Measurements from ENCODE around the gene TBK1. TPM values are rescaled to one million over a fixed set of nuclear protein-coding genes. Genes with fewer than 3 reads are reported as not detected.

The TBK1 gene
- total RNA-seq, 2 experiments from 2014 or later, result 14.0 to 15.5 TPM

DNA sequence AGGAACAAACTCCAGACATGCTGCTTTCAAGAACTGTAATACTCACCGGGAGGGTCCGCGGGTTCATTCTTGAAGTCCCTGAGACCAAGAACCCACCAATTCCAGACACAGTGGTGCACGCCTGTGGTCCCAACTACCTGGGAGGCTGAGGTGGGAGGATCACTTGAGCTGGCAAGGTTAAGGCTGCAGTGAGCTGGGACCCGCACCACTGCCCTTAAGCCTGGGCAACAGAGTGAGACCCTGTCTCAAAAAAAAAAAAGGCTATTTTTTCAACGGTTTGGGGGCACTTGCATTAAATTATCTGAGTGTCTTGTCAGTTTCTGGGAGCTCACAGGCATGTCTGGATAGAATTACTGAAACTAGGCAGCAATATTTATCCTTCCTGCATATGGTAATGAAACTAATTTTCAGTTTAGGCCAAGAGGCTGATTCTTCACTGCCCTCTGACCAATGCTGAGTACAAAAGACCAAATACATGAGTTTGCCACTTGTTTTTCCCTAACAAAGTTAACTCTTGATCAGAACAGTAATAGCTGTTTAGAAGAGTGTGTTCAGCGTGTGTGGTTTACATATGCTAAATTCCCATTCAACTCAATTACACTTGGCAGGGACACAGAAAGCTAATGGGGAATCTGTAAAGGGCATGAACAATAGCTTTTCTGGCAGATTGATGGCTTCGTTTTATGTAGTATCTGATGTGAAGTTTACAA is 92.6 kb downstream of the TBK1 start:
- peaks cover 3% of the 10 kb centered on the region for H3K4me1 Mint-ChIP-seq (ENCODE audit: low read depth)
- no peaks in the 10 kb centered on the region for H3K9me3 Mint-ChIP-seq
- no peak for ATAC-seq
- no peak overlapping the region for H3K27ac Mint-ChIP-seq
- intact Hi-C loops (cut with micrococcal nuclease), result no loop called here
- ChIA-PET POLR2A (no interaction called here), CTCF (interaction anchor here (1.0 to 1.5 kb wide), 5 partner anchors 133 to 257 kb away, joined by 3 to 7 read pairs (median 4); no protein-coding TSS in a partner anchor)
- TF ChIP-seq, protein P1, sequence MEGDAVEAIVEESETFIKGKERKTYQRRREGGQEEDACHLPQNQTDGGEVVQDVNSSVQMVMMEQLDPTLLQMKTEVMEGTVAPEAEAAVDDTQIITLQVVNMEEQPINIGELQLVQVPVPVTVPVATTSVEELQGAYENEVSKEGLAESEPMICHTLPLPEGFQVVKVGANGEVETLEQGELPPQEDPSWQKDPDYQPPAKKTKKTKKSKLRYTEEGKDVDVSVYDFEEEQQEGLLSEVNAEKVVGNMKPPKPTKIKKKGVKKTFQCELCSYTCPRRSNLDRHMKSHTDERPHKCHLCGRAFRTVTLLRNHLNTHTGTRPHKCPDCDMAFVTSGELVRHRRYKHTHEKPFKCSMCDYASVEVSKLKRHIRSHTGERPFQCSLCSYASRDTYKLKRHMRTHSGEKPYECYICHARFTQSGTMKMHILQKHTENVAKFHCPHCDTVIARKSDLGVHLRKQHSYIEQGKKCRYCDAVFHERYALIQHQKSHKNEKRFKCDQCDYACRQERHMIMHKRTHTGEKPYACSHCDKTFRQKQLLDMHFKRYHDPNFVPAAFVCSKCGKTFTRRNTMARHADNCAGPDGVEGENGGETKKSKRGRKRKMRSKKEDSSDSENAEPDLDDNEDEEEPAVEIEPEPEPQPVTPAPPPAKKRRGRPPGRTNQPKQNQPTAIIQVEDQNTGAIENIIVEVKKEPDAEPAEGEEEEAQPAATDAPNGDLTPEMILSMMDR (IDR thresholded peaks at IDR 0.05), result no peak
- H3K4me3 Mint-ChIP-seq, result no peak overlapping the region
- DNase-seq, result no peak
- no peaks in the 10 kb centered on the region for H3K27me3 Mint-ChIP-seq
- no peaks in the 10 kb centered on the region for H3K36me3 Mint-ChIP-seq (ENCODE audit: low read depth)

DNA sequence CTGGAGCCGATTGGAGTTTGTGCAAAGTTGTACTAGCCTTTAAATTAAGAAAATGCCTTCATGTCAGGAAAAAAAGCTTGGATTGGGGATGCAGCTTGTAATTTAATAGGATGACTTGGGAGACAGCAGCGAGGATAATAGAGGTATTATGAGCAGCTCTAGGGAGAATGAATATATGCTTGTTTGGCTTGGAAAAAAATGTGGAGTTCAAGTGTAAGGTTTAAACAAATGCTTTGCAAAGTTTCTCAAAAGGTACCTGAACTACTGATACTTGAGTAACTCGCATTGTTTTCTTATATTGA is 93.1 kb downstream of the TBK1 start:
- no peaks in the 10 kb centered on the region for H3K9me3 Mint-ChIP-seq
- no peak overlapping the region for H3K4me3 Mint-ChIP-seq
- no peaks in the 10 kb centered on the region for H3K36me3 Mint-ChIP-seq (ENCODE audit: low read depth)
- H3K27me3 Mint-ChIP-seq, result no peaks in the 10 kb centered on the region
- CTCF ChIA-PET, result interaction anchor here (1.0 to 1.5 kb wide), 4 partner anchors 133 to 257 kb away, joined by 3 to 7 read pairs (median 4); no protein-coding TSS in a partner anchor
- intact Hi-C loops (cut with micrococcal nuclease), result no loop called here
- ATAC-seq (no peak), DNase-seq (no peak)
- TF ChIP-seq, protein P1 (IDR thresholded peaks at IDR 0.05), result no peak
- POLR2A ChIA-PET, result no interaction called here
- no peak overlapping the region for H3K27ac Mint-ChIP-seq
- H3K4me1 Mint-ChIP-seq (ENCODE audit: low read depth), result peaks cover 3% of the 10 kb centered on the region

DNA sequence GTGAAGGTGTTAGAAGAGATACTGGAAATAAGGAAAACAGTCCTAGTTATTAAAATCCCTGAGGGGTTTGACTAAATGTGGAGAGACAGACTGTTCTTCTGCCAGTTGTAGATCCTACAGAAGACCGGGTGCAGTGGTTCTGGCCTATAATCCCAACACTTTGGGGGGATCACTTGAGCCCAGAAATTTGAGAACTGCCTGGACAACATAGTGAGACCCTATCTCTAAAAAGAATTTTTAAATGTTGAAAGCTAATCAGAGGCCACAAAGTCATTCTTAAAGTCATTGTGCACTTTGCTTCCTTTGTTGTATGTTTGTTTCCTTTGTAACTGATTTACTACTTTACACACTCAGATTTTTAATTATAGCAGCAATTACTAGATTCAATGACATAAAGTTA is 97.2 kb downstream of the TBK1 start:
- DNase-seq (no peak), ATAC-seq (no peak)
- POLR2A ChIA-PET, result interaction anchor here (0.7 to 1.1 kb wide), 4 partner anchors 95 to 152 kb away, joined by 3 read pairs; no protein-coding TSS in a partner anchor
- H3K9me3 Mint-ChIP-seq, result no peaks in the 10 kb centered on the region
- TF ChIP-seq, protein P1 (IDR thresholded peaks at IDR 0.05), result no peak
- peaks cover 3% of the 10 kb centered on the region for H3K4me1 Mint-ChIP-seq (ENCODE audit: low read depth)
- H3K4me3 Mint-ChIP-seq, result no peak overlapping the region
- no peaks in the 10 kb centered on the region for H3K36me3 Mint-ChIP-seq (ENCODE audit: low read depth)
- no peak overlapping the region for H3K27ac Mint-ChIP-seq
- CTCF ChIA-PET, result interaction anchor here (0.6 to 5.0 kb wide), 56 partner anchors 9 to 252 kb away, joined by 3 to 141 read pairs (median 5); partner anchors contain the start of genes GNS and RASSF3
- H3K27me3 Mint-ChIP-seq, result no peaks in the 10 kb centered on the region
- intact Hi-C loops (cut with micrococcal nuclease), result loop anchor here (1.0 kb wide), 1 partner anchor 149 kb away; no protein-coding TSS in a partner anchor

GRCh38 chr12:64550755-64551154 is 98.8 kb downstream of the TBK1 start:
- intact Hi-C loops (cut with micrococcal nuclease), result no loop called here
- peaks cover 3% of the 10 kb centered on the region for H3K4me1 Mint-ChIP-seq (ENCODE audit: low read depth)
- no peak overlapping the region for H3K4me3 Mint-ChIP-seq

GRCh38 chr12:64551676-64552075 is 99.8 kb downstream of the TBK1 start:
- intact Hi-C loops (cut with micrococcal nuclease), result no loop called here
- CTCF ChIA-PET, result interaction anchor here (0.6 to 5.0 kb wide), 3 partner anchors 79 to 244 kb away, joined by 3 to 141 read pairs (median 5); no protein-coding TSS in a partner anchor
- TF ChIP-seq, protein P1 (IDR thresholded peaks at IDR 0.05), result no peak
- ATAC-seq, result no peak
- Mint-ChIP-seq H3K4me1 (ENCODE audit: low read depth) (peaks cover 3% of the 10 kb centered on the region), H3K27ac (no peak overlapping the region), H3K9me3 (no peaks in the 10 kb centered on the region), H3K4me3 (no peak overlapping the region), H3K27me3 (no peaks in the 10 kb centered on the region), H3K36me3 (ENCODE audit: low read depth) (no peaks in the 10 kb centered on the region)
- POLR2A ChIA-PET, result no interaction called here
- no peak for DNase-seq

More at GRCh38 chr12:64550755-64551154, 98.8 kb downstream of the TBK1 start:
- no peak overlapping the region for H3K27ac Mint-ChIP-seq
- TF ChIP-seq, protein P1 (IDR thresholded peaks at IDR 0.05), result no peak
- H3K36me3 Mint-ChIP-seq (ENCODE audit: low read depth), result no peaks in the 10 kb centered on the region
- ChIA-PET POLR2A (no interaction called here), CTCF (interaction anchor here (1.5 to 5.0 kb wide), 3 partner anchors 142 to 245 kb away, joined by 5 to 141 read pairs (median 11); no protein-coding TSS in a partner anchor)
- H3K27me3 Mint-ChIP-seq, result no peaks in the 10 kb centered on the region
- H3K9me3 Mint-ChIP-seq, result no peaks in the 10 kb centered on the region
- no peak for DNase-seq
- no peak for ATAC-seq
